ENCODE data around the gene SPCS2.

DNA sequence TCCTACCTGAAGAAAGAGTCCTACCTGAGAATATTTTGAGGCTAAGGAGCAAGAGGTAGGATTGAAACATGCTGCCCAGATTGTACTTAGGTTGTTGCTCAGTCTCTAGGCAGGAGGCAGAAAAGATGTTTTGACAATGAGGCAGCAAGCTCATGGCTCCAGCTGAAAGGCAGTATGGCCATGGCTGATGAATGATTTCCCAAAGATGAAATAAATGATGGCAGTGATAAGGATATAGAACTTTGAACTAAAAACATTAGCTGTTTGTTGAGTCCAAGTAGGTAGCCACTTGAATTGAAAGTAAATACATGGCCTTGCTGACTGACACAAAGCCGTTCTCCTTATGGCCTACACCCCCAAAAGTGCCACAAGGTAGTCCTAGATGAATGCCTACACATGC, 32.8 kb downstream of the SPCS2 start:
- TF ChIP-seq, protein P1, sequence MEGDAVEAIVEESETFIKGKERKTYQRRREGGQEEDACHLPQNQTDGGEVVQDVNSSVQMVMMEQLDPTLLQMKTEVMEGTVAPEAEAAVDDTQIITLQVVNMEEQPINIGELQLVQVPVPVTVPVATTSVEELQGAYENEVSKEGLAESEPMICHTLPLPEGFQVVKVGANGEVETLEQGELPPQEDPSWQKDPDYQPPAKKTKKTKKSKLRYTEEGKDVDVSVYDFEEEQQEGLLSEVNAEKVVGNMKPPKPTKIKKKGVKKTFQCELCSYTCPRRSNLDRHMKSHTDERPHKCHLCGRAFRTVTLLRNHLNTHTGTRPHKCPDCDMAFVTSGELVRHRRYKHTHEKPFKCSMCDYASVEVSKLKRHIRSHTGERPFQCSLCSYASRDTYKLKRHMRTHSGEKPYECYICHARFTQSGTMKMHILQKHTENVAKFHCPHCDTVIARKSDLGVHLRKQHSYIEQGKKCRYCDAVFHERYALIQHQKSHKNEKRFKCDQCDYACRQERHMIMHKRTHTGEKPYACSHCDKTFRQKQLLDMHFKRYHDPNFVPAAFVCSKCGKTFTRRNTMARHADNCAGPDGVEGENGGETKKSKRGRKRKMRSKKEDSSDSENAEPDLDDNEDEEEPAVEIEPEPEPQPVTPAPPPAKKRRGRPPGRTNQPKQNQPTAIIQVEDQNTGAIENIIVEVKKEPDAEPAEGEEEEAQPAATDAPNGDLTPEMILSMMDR (IDR thresholded peaks at IDR 0.05), result no peak
- no peak for TF ChIP-seq POLR2A (IDR thresholded peaks at IDR 0.05)

Data from ovary (tissue), 3 donors.